Astrocyte (in vitro differentiated cells and primary cell): ENCODE measurements around the gene FGF1.

Experiments
- EZH2 ChIP-seq: IDR thresholded peaks from 2 replicates; pipeline ENCODE4 v1.6.1; 2012; ENCODE audit warnings: mild to moderate bottlenecking, low read length, inconsistent platforms; ENCODE audit not compliant: insufficient read depth
- TF ChIP-seq, protein P1 (sequence below): IDR thresholded peaks from 2 replicates; pipeline ENCODE4 v1.5.1; 2011; ENCODE audit warnings: low read depth, mild to moderate bottlenecking, inconsistent platforms, low read length, moderate library complexity; ENCODE audit not compliant: insufficient read depth

DNA sequence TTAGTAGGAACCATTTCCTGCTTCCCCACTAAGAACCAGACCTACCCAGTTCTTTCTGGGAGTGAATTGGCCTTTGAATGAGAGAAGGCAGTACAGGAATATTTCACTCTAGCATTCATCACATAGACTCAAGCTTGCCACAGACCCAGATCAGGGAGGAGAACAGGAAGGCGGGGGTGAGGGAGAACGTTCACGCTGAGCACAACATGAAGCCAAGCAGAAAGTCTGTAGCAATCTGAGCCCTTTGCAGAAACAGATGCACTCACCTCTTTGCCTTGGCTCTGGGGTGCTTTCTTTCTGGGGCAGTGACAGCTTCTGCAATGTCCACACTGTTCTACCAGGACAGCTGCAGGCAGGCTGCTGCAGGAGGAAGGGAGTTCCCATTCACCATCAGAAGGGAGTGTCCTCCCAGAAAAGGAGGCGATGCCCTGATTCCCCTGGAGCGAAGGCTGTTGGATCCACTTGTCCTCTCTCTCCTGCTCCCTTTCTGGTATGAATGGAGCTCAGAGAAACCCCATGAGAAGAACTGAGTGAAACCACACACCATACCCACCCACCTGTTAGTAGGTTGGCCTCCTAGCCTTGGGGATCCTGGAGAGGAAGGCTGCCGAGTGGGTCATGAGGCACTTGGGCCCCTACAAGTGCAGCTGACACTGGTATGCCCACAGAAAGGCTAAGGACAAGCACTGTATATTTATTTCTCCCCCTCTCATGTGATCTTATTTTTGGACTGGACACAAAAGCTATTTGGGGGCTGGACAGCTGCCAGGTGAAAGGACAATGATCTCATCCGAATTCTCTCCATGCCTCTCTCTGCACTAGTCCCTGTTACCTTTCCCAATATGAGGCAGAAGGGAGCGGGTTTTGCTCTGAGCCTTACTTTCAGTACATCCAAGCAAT, 11.7 kb upstream of the FGF1 start:
- TF ChIP-seq, protein P1, sequence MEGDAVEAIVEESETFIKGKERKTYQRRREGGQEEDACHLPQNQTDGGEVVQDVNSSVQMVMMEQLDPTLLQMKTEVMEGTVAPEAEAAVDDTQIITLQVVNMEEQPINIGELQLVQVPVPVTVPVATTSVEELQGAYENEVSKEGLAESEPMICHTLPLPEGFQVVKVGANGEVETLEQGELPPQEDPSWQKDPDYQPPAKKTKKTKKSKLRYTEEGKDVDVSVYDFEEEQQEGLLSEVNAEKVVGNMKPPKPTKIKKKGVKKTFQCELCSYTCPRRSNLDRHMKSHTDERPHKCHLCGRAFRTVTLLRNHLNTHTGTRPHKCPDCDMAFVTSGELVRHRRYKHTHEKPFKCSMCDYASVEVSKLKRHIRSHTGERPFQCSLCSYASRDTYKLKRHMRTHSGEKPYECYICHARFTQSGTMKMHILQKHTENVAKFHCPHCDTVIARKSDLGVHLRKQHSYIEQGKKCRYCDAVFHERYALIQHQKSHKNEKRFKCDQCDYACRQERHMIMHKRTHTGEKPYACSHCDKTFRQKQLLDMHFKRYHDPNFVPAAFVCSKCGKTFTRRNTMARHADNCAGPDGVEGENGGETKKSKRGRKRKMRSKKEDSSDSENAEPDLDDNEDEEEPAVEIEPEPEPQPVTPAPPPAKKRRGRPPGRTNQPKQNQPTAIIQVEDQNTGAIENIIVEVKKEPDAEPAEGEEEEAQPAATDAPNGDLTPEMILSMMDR, result no peak
- no peak for TF ChIP-seq EZH2
